Upper lobe of left lung (tissue), 4 donors: ENCODE data around the gene TATDN2.

ENCODE experiments used
- EP300 ChIP-seq, 4 donors: sonication (generic); formaldehyde crosslinking; IDR thresholded peaks; one replicate each; pipeline ENCODE4 v1.5.1; 2017; ENCODE audit warnings: antibody characterized with exemption in 4 of 4, control low read depth in 2 of 4
- POLR2A ChIP-seq, 4 donors: fragments of 450-650 bp; IDR thresholded peaks; one replicate each; pipeline ENCODE4 v1.5.1; 2016 to 2017; ENCODE audit warnings: antibody characterized with exemption in 4 of 4, mild to moderate bottlenecking in 2 of 4
- POLR2AphosphoS5 ChIP-seq, 2 donors: sonication (generic); formaldehyde crosslinking; IDR thresholded peaks; one replicate each; pipeline ENCODE4 v1.5.1; 2017; ENCODE audit warnings: antibody characterized with exemption in 2 of 2
- TF ChIP-seq, protein P1 (sequence below), 6 experiments: fragments of 450-650 bp in 4 of 6; fragments of 200-600 bp in 2 of 6; sonication (generic) in 2 of 6; IDR thresholded peaks; one replicate each; pipeline ENCODE4 v1.5.1; 2016 to 2019; ENCODE audit warnings: antibody characterized with exemption in 6 of 6

DNA sequence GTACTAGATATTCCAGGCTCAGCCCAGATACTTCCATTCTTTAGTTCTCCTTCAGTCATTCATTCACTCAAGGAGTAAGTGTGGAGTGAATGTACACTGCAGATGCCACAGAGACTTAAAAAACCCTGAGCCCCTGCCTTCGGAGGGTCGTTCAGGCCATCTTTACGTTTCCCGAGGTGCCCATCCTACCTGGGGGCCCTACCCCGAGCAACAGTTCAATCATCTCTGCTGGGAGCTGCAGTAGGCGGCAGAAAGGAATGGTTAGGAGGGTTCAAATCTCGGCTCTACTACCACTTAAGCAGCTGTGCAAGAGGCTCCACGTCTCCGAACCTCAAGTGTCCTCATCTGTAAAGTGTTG, 72.0 kb downstream of the TATDN2 start:
- TF ChIP-seq POLR2A (IDR thresholded peaks at IDR 0.05), result no peak
- TF ChIP-seq, protein P1, sequence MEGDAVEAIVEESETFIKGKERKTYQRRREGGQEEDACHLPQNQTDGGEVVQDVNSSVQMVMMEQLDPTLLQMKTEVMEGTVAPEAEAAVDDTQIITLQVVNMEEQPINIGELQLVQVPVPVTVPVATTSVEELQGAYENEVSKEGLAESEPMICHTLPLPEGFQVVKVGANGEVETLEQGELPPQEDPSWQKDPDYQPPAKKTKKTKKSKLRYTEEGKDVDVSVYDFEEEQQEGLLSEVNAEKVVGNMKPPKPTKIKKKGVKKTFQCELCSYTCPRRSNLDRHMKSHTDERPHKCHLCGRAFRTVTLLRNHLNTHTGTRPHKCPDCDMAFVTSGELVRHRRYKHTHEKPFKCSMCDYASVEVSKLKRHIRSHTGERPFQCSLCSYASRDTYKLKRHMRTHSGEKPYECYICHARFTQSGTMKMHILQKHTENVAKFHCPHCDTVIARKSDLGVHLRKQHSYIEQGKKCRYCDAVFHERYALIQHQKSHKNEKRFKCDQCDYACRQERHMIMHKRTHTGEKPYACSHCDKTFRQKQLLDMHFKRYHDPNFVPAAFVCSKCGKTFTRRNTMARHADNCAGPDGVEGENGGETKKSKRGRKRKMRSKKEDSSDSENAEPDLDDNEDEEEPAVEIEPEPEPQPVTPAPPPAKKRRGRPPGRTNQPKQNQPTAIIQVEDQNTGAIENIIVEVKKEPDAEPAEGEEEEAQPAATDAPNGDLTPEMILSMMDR (IDR thresholded peaks at IDR 0.05), result no peak
- TF ChIP-seq POLR2AphosphoS5 (IDR thresholded peaks at IDR 0.05), result no peak
- no peak for TF ChIP-seq EP300 (IDR thresholded peaks at IDR 0.05)
